ENCODE measurements around the gene CDK2AP2.
A peak's percentile ranks its signal among the peaks of the same experiment; 100 is the strongest.
"Not testable (repeated sequence)": the region's sequence is repeated elsewhere in the genome, so short reads cannot be mapped to it uniquely, and the experiment has no call there.

Gene CDK2AP2, protein sequence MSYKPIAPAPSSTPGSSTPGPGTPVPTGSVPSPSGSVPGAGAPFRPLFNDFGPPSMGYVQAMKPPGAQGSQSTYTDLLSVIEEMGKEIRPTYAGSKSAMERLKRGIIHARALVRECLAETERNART

GRCh38 chr11:67507864-67508485 lies at the start of gene CDK2AP2:
CDK2AP2 (minus strand) TSS chr11:67508162; CDS start chr11:67508082, 80 bp downstream.
- DNase-seq (ENCODE audit: low spot score), result peak; percentile 97

- no peak for DNase-seq (ENCODE audit: low spot score)
These were observed 48.3 kb upstream of the CDK2AP2 start for GRCh38 chr11:67556244-67556643.

DNA sequence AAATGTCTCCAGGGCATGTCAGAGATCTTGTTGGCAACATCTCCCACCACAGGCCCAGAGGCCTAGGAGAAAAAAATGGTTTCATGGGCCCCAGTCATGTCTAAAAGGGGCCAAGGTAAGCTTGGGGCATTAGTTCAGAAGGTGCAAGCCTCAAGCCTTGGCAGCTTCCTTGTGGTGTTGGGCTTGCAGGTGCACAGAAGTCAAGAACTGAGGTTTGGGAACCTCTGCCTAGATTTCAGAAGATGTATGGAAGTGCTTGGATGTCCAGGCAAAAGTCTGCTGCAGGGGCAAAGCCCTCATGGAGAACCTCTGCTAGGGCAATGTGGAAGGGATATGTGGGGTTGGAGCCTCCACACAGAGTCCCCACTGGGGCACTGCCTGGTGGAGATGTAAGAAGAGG lies 43.7 kb upstream of the CDK2AP2 start:
- not testable (repeated sequence) for DNase-seq (ENCODE audit: low spot score)

- no peak for DNase-seq (ENCODE audit: low spot score)
These were observed 43.2 kb upstream of the CDK2AP2 start for GRCh38 chr11:67551127-67551526.

- DNase-seq (ENCODE audit: low spot score), result no peak
These were observed 40.7 kb upstream of the CDK2AP2 start for GRCh38 chr11:67548555-67549110.

DNA sequence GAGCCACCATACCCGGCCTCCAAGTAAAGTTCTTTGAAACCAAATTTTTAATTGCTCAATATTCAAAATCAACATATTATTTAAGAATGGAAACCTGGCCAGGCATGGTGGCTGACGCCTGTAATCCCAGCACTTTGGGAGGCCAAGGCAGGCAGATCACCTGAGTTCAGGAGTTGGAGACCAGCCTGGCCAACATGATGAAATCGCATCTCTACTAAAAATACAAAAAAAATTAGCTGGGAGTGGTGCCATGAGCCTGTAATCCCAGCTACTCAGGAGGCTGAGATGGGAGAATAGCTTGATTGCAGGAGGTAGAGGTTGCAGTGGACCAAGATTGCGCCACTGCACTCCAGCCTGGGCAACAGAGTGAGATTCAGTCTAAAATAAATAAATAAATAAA lies 40.1 kb upstream of the CDK2AP2 start:
- not testable (repeated sequence) for DNase-seq (ENCODE audit: low spot score)

DNA sequence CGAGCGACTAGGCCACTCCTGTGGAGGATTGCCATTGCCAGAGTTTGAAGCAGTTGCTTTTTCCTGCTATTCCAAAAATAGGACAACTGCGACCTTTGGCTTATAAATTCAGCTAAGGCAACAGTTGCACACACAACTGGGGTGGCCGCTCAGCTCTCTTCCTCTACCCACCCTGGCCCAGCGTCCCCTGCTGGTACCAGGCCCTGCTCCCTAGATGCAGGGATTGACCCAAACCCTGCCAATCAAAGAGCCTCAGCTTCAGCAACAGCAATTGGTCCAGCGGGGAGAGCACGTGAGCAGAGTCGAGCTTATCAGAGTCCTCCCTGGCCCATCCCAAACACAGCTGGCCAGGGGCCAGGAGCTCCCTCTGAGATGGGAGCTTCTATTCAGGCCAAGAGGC lies 37.3 kb upstream of the CDK2AP2 start:
- DNase-seq (ENCODE audit: low spot score), result peak; percentile 25

DNA sequence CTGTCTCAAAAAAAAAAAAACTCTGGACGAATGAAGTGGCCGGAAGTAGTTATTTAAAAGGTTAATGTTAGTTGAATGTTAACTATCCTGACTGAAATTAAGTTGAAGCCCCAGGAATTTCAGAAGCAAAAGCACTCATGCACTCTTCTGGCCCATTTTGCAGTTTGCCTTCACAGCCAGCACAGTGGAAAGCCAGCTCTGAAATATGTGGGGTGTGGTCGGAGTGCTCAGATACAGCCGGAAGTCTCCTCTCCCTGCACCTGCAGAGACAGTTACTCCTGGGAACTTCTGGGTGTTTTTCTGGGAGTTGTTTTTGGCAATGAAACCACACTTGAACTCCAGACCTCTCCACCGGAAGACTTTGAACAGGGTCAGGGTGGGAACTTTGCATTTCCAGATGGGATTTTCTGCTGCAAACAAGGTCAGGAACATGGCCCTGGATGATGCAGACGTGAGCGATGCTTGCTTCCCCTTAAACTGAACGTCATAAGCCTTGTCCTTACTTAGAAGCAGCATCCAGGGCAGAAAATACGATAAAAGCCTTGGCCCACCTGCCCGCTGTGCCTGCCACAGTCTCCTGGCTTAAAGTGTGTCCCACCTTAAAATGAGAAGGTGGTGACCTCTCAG lies 36.8 kb upstream of the CDK2AP2 start:
- no peak for DNase-seq (ENCODE audit: low spot score)

- DNase-seq (ENCODE audit: low spot score), result no peak
These were observed 35.6 kb upstream of the CDK2AP2 start for GRCh38 chr11:67543585-67543984.

DNA sequence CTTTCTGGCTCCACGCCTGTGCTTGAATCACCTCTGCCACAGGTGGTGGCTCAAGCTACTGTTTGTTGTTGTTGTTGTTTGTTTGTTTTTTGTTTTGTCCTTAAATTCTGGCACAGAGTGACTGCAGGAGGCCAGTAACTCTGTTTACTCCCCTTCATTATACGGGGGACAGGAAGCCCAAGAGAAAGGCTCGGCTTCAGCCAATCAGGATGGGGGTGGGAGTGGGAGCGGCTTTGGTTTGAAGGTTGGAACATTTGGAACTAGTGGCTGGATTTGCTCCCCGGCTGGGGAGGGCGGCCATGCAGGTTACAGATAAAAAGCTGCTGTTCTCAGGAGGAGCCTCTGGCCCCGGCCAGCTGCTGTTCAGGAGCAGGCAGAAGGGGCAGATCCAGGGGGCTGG lies 35.0 kb upstream of the CDK2AP2 start:
- no peak for DNase-seq (ENCODE audit: low spot score)

- no peak for DNase-seq (ENCODE audit: low spot score)
These were observed 34.2 kb upstream of the CDK2AP2 start for GRCh38 chr11:67542169-67542568.

GRCh38 chr11:67541198-67541597 lies 33.2 kb upstream of the CDK2AP2 start:
- no peak for DNase-seq (ENCODE audit: low spot score)

DNA sequence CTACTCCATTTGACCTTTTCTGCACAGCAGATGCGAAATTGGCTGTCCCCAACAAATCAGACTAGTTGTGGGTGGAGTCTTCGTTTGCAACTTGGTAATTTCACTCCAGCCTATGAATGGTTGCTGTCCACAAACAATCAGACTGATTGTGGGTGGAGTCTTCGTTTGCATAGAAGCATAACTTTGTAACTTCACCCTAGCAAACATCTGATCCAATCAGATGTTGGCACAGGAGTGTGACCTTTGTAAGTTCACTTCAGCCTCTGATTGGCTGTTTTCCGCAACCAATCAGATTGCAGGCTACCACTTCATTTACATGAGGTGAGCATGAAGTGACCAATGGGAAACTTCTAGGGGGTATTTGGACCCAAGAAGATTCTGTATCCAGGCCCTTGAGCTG lies 31.6 kb upstream of the CDK2AP2 start:
- no peak for DNase-seq (ENCODE audit: low spot score)

- no peak for DNase-seq (ENCODE audit: low spot score)
These were observed 31.0 kb upstream of the CDK2AP2 start for GRCh38 chr11:67538823-67539505.

DNA sequence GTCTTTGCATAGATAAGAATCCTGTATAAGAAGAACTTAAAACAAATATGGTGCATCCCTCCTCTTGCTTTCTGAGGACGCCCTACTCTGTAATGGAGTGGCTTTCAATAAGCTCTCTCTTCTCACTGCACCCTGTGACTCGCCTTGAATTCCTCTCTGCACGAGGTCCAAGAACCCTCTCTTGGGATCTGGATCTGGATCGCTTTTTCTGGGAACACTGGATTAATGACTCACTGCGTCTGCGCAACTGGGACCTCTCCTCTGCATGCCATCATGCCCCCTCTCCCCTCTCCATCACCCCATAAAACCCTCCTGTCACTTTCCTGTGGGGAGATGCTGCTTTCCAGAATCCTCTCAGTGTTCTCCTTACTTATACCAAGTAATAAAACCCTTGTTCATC lies 30.3 kb upstream of the CDK2AP2 start:
- DNase-seq (ENCODE audit: low spot score), result no peak

DNA sequence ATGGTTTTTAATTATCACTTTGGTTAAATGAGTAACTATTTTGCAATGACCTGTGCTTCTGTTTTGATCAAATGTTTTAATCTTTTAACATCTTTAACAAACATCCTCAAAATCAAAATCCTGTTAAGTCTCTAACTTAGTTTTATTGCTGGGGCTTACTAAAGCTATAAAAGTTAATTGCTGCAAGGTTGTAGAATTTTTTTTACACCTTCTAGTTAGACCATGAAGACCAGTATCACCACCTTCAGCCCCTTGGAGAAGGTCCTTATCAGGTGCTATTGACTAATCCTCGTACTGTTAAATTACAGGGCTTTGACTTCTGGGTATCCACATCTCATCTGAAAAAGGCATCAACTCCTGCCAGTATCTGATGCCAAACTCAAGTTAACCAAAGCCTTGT lies 27.6 kb upstream of the CDK2AP2 start:
- no peak for DNase-seq (ENCODE audit: low spot score)

GRCh38 chr11:67534070-67534679 lies 26.2 kb upstream of the CDK2AP2 start:
- DNase-seq (ENCODE audit: low spot score), result no peak

- DNase-seq (ENCODE audit: low spot score), result no peak
These were observed 24.9 kb upstream of the CDK2AP2 start for GRCh38 chr11:67532889-67533288.

DNA sequence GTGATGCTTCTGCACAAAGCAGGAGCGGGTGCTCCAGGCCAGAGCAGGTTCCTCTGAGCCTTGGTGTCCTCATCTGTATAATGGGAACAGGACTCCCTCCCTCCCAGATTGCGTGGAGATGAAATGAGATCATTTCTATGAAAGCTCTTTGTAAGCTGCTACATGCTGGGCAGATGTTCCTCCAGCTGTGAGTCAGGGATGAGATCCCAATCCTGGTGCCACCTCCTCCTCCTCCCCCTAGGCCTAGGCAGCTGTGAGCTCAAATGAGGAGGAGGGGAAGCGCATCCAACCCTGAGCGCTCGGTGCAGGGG lies 22.3 kb upstream of the CDK2AP2 start:
- no peak for DNase-seq (ENCODE audit: low spot score)

GRCh38 chr11:67528376-67528775 lies 20.4 kb upstream of the CDK2AP2 start:
- DNase-seq (ENCODE audit: low spot score), result no peak

DNA sequence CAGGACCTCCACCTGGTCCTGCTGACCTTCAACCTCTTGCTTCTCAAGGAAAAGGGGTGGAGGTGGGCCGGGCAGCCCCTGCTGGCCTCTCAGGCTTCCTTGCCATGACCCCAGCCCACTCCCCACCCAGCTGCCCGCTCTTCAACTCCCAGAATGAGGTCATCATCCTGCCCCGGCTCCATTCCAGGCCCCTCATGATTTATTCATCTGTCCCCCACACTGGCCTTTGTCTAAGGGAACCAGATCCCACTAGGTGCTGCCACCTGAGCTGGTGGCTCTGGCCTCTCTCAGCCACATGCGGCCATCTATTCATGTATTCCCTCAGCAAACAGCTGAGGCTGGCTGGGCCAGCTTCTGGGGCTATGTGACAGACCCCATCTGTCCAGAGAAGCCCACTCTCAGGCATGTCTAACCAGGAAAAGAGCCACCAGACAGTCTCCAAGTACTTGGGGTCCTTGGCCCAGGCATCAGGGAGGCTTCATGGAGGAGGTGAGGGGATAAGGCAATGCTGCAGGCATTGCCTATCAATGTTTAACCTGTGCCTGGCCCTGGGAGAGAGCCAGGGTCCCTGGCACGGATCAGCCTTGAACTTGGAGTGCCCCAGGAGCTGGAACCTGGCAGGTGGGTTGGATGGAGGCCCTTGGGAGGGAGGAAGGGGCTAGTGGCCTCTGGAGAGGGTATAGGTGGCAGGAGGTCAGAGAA lies 17.5 kb upstream of the CDK2AP2 start:
- DNase-seq (ENCODE audit: low spot score), result no peak

DNA sequence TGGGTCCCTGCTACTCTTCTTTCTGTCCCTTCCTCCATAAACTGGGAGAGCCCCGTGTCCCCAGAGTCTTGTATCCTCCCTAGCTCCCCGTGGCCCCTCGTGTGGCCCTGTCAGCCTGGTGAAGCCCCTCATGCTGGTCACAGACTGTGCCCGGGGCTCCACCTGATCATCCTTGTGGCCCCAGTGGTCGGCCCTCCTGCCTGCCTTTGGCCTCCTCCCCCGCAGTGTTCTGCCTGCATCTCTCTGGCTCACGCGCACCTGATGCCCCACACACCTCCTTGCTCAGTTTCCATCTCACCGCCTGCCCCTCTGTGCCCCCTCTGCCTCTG lies 16.5 kb upstream of the CDK2AP2 start:
- no peak for DNase-seq (ENCODE audit: low spot score)
